Stomach (tissue), 4 donors: ENCODE data around the gene NUDT4.
"Not testable (repeated sequence)": the region's sequence is repeated elsewhere in the genome, so short reads cannot be mapped to it uniquely, and the experiment has no call there.

Experiments
- CTCF ChIP-seq, 7 experiments: fragments of 450-650 bp in 4 of 7; fragments of 200-600 bp in 3 of 7; sonication (generic) in 3 of 7; IDR thresholded peaks; one replicate each; pipeline ENCODE4 v1.5.1; 2016 to 2019; ENCODE audit warnings: antibody characterized with exemption in 7 of 7, control low read depth in 2 of 7, mild to moderate bottlenecking in 1 of 7
- POLR2A ChIP-seq, 4 donors: fragments of 450-650 bp; IDR thresholded peaks; one replicate each; pipeline ENCODE4 v1.6.1; 2016; ENCODE audit warnings: antibody characterized with exemption in 4 of 4, control low read depth in 2 of 4, mild to moderate bottlenecking in 1 of 4, moderate library complexity in 1 of 4
- POLR2AphosphoS5 ChIP-seq, 3 donors: sonication (generic); formaldehyde crosslinking; IDR thresholded peaks; one replicate each; pipeline ENCODE4 v1.6.1; 2016; ENCODE audit warnings: antibody characterized with exemption in 3 of 3

GRCh38 chr12:93432031-93432430 is 54.3 kb downstream of the NUDT4 start:
- not testable (repeated sequence) for TF ChIP-seq CTCF, POLR2AphosphoS5, POLR2A (IDR thresholded peaks at IDR 0.05)
